ENCODE measurements around the gene IPP.

The IPP gene

DNA sequence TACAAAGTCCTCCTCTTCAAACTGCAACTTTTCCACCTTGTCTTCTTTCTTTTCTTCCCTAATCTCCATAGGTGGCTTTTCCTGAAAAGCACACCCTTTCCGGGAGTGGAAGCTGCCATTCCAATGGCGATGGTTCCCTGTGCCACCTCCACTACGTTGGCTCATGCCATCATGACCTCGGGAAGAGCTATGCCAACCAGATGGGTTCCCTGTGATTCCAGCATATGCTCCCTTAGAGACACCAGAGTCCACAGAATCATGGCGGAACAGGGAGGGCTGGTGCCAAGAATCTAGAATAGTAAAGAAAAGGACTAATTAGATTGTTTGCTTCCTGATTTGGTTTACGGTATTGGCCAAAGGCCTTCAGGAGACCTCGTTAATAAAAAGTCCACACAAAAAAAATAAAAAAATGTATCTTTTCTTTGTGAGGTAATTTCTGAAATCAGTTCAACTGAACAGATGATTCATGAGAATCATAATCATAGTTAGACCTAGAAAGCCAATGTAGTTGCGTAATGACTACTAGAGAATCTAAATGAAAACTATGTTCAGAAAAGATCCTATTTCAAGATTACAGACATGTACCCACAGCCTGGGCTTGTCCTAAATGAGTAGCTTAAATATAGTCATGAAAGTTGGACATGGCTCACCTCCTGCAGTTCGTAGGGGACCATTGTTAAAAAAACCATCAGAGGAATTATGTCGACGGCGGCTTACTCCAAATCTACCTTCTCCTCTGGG is 95.7 kb downstream of the IPP start:
- WGBS (ENCODE audit: insufficient coverage), result 97% methylated on average over 4 of the region's 12 CpGs
- H3K36me3 ChIP-seq (ENCODE audit: control insufficient read depth in 4 of 4, insufficient read depth in 4 of 4, low read length in 3 of 4), result peaks cover 41 to 99% (median 82%) of the 10 kb centered on the region in 4 experiments
- DNase-seq, result no peak
- no peak overlapping the region for H3K27ac ChIP-seq (ENCODE audit: insufficient read depth in 1 of 2, low read depth in 1 of 2, low read length in 2 of 2, poor library complexity in 1 of 2, severe bottlenecking in 2 of 2)
- no peak overlapping the region for H3K4me3 ChIP-seq (ENCODE audit: control insufficient read depth in 1 of 7, extremely low read depth in 1 of 7, insufficient read depth in 4 of 7, low read depth in 2 of 7, low read length in 6 of 7)
- ChIA-PET POLR2A (no interaction called here), CTCF (interaction anchor here (1.3 kb wide), 2 partner anchors 10 to 15 kb away, joined by 3 read pairs; no protein-coding TSS in a partner anchor)
- no peaks in the 10 kb centered on the region for H3K9me3 ChIP-seq (ENCODE audit: control extremely low read depth in 1 of 5, control insufficient read depth in 4 of 5, insufficient read depth in 2 of 5, low read depth in 1 of 5, low read length in 4 of 5)
- H3K27me3 ChIP-seq (replicated peaks in 2 of 5; ENCODE audit: control insufficient read depth in 4 of 5, insufficient read depth in 5 of 5, low read length in 4 of 5), result no peaks in the 10 kb centered on the region
- no peaks in the 10 kb centered on the region for H3K4me1 ChIP-seq (ENCODE audit: control extremely low read depth in 1 of 4, control insufficient read depth in 4 of 4, insufficient read depth in 4 of 4, low read length in 3 of 4)
